ENCODE data around the gene ARFIP2.

GRCh38 chr11:6489306-6489705, 8.2 kb upstream of the ARFIP2 start:
- TF ChIP-seq CTCF (IDR thresholded peaks at IDR 0.05; ENCODE audit: poor library complexity) (no peak), EZH2 (IDR thresholded peaks at IDR 0.05; ENCODE audit: borderline replicate concordance) (no peak), EZH2phosphoT487 (IDR thresholded peaks at IDR 0.05; ENCODE audit: low read depth, severe bottlenecking, unreplicated experiment) (no peak)

Measured in hepatocyte (in vitro differentiated cells).